AG10803 (cell line): ENCODE data around the gene ZNF207.
A peak's percentile ranks its signal among the peaks of the same experiment; 100 is the strongest.
"Not testable (repeated sequence)": the region's sequence is repeated elsewhere in the genome, so short reads cannot be mapped to it uniquely, and the experiment has no call there.

Experiments
- DNase-seq: peaks from one replicate; pipeline ENCODE4 v3.0.0; 2010; ENCODE audit warnings: low read depth
- H3K4me3 ChIP-seq: 2 replicates; pipeline ENCODE4 v1.5.1; 2011; ENCODE audit warnings: mild to moderate bottlenecking, low read length, control low read depth
- CTCF ChIP-seq: conservative IDR thresholded peaks from 2 replicates; pipeline ENCODE4 v1.5.1; 2011; ENCODE audit warnings: mild to moderate bottlenecking, low read length, control low read depth, inconsistent platforms

Gene ZNF207

DNA sequence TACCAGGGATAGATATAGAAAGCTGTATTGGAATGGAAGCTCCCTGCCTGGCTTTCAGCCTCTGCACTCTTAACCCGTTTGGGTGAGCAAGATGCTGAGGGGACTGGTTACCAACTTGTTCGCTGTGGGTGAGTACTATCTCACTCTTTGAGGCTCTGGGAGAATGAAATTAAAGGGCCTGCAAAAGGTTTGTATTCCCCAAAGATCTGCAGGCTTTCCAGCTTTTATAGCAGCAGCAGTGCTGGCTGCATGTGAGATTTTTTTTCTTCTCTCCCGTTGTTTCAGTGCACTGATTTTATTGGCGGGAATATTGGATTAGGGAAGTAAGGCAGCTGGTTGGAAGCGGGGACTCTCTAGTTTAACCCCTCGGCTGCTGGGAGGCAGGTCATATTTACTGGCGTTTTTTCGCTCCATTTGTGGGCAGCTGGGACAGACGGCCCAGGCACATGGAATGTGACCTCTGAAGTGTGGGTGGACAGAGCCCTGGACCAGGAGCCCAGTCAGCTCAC, 38.9 kb upstream of the ZNF207 start:
- H3K4me3 ChIP-seq: no peak overlapping the region
- TF ChIP-seq CTCF: no peak
- no peak for DNase-seq

DNA sequence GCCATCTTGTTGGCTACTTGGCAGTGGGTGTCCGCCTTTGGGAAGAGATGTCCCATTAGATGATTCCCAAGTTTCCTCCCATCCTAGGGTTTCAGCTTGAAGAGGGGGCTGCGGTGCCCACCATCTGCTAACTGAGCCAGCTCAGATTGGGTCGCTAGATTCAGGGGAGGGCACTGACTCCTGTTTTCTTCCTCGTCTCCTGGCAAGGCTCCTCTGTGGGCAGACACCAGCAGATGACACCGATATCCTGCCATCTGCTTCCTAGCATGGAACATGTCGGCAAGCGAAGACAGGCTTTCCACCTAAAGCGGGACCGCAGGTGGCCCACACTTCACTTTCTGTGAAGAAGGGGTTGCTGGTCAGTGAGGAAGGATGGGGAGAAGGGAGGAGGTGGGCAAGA, 35.3 kb upstream of the ZNF207 start:
- no peak overlapping the region for H3K4me3 ChIP-seq
- no peak for DNase-seq
- no peak for TF ChIP-seq CTCF

DNA sequence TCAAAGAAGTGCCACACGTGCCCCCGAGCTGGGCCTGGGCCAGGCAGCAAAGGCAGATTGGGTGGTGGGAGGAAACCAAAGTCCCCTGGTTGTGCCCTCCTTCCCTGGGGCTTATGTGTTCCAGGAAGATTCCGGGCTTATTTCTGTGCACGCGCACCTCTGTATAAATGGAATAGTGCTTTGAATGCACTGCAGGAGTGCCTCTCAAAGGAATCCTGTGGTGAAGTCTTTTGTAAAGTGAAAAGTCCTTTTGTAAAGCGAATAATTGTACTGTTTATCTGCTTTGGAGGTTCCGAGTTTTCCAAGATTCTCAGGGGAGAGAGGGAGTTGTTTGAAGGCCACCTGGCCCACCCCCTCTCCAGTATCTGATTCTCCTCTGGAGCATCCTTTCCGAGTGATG, 34.8 kb upstream of the ZNF207 start:
- no peak for TF ChIP-seq CTCF
- no peak for DNase-seq
- no peak overlapping the region for H3K4me3 ChIP-seq

DNA sequence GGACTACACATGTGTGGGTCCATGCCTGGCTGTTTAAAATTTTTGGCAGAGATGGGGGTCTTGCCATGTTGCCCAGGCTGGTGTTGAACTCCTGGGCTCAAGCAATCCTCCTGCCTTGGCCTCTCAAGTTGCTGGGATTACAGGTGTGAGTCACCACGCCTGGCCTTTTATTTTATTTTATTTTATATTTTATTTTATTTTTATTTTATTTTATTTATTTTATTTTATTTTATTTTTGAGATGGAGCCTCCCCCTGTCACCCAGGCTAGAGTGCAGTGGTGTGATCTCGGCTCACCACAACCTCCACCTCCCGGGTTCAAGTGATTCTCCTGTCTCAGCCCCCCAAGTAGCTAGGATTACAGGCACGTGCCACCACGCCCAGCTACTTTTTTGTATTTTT, 33.3 kb upstream of the ZNF207 start:
- DNase-seq: not testable (repeated sequence)

GRCh38 chr17:32317353-32317752, 32.6 kb upstream of the ZNF207 start:
- DNase-seq: no peak
- H3K4me3 ChIP-seq: no peak overlapping the region
- TF ChIP-seq CTCF: no peak

More for the DNA sequence above, 33.3 kb upstream of the ZNF207 start:
- H3K4me3 ChIP-seq: not testable (repeated sequence)

DNA sequence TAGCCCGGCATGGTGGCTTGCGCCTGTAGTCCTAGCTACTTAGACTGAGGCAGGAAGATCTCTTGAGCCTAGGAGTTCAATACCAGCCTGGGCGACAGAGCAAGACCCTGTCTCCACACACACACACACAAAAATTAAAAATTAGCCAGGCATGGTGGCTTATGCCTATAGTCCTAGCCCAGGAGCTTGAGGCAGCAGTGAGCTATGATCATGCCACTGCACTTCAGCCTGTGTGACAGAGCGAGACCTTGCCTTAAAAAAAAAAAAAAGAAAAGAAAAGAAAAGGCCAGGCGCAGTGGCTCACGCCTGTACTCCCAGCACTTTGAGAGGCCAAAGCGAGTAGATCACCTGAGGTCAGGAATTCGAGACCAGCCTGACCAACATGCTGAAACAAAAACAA, 31.9 kb upstream of the ZNF207 start:
- DNase-seq: no peak
- no peak overlapping the region for H3K4me3 ChIP-seq
- no peak for TF ChIP-seq CTCF

DNA sequence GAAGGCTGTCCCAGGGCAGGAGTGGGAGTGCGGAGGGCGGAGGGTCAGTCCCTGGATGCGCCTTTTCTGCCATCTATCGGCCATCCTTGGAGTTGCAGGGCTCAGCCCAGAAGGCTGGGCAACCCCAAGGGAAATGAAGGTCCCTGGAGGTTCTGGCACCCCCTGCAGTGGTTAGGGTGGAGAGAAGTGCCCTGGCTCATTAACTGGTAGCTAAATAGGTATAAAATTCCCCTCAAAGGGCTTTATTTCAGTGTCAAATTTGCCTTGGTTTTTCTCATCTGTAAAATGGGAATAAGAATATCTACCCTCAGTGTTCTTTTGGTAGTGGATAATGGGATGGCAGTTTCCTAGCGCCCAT, 30.4 kb upstream of the ZNF207 start:
- no peak overlapping the region for H3K4me3 ChIP-seq
- TF ChIP-seq CTCF: peak; percentile 99
- DNase-seq: peak; percentile 37

DNA sequence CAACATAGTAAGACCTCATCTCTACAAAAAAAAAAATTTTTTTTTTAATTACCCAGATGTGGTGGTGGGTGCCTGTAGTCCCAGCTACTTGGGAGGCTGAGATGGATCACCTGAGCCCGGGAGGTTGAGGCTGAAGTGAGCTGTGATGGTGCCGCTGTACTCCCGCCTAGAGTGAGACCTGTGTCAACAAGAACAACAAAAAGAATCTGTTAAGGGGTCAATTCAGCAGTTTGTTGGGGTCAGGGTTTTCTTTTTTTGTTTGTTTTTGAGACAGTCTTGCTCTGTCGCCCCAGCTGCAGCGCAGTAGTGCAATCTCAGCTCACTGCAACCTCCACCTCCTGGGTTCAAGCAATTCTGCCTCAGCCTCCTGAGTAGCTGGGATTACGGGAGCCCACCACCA, 29.9 kb upstream of the ZNF207 start:
- not testable (repeated sequence) for H3K4me3 ChIP-seq, DNase-seq
